ENCODE results near the gene IGFL3. TPM values are rescaled to one million over a fixed set of nuclear protein-coding genes. Genes with fewer than 3 reads are reported as not detected.

The IGFL3 gene
- polyA plus RNA-seq, 1 of the 3 experiments (the other 2 are of a cell fraction): not detected

GRCh38 chr19:46113726-46114125 is 10.8 kb downstream of the IGFL3 start:
- ChIA-PET POLR2A (no interaction called here), CTCF (interaction anchor here (3.0 kb wide), 1 partner anchor 76 kb away, joined by 7 read pairs; no protein-coding TSS in a partner anchor)
- Histone ChIP-seq H3K79me2 (ENCODE audit: insufficient read depth) (no peaks in the 10 kb centered on the region), H3K4me3 (ENCODE audit: low read depth in 2 of 2, low read length in 1 of 2) (no peak overlapping the region), H3K27me3 (ENCODE audit: insufficient read depth) (no peaks in the 10 kb centered on the region), H3K4me2 (no peak overlapping the region), H3K9me2 (no peaks in the 10 kb centered on the region), H3K36me3 (replicated peaks in 1 of 2; ENCODE audit: control insufficient read depth in 1 of 2, insufficient read depth in 2 of 2, low read length in 1 of 2) (no peaks in the 10 kb centered on the region), H3K9ac (no peak overlapping the region), H3K27ac (ENCODE audit: low read depth in 2 of 2, low read length in 1 of 2) (no peak overlapping the region), H4K20me1 (ENCODE audit: insufficient read depth) (no peaks in the 10 kb centered on the region), H3K9me3 (no peaks in the 10 kb centered on the region), H3F3A (replicated peaks; ENCODE audit: insufficient read depth) (peaks cover 7% of the 10 kb centered on the region), H3K4me1 (ENCODE audit: control insufficient read depth in 1 of 2, insufficient read depth in 2 of 2, low read depth in 1 of 2, low read length in 1 of 2) (0 out of 4 replicates have a peak, but pooled peaks cover 0 to 5% of the 10 kb centered on the region in 2 experiments), H2AFZ (ENCODE audit: low read depth) (no peak overlapping the region)
- no peak for TF ChIP-seq REST (IDR thresholded peaks at IDR 0.05; ENCODE audit: low read depth, low read length)
- no peak for TF ChIP-seq MAX (IDR thresholded peaks at IDR 0.05; ENCODE audit: low read depth)
- no peak for TF ChIP-seq CHD2 (IDR thresholded peaks at IDR 0.05; ENCODE audit: low read length, partially characterized antibody)
- no peak for TF ChIP-seq SIN3A (IDR thresholded peaks at IDR 0.05; ENCODE audit: borderline replicate concordance, low read depth, low read length)
- TF ChIP-seq SMC3 (IDR thresholded peaks at IDR 0.05; ENCODE audit: low read depth, low read length): no peak
- no peak for TF ChIP-seq EP300 (IDR thresholded peaks at IDR 0.05; ENCODE audit: borderline replicate concordance in 1 of 2, low read depth in 1 of 2, low read length in 1 of 2)
- no peak for TF ChIP-seq NRF1 (IDR thresholded peaks at IDR 0.05; ENCODE audit: low read depth, low read length)
- no peak for TF ChIP-seq USF2 (IDR thresholded peaks at IDR 0.05; ENCODE audit: borderline replicate concordance, low read depth, low read length)
- TF ChIP-seq FOSL2 (IDR thresholded peaks at IDR 0.05; ENCODE audit: borderline replicate concordance, low read depth): no peak
- TF ChIP-seq EZH2phosphoT487 (IDR thresholded peaks at IDR 0.05; ENCODE audit: borderline replicate concordance, low read depth): no peak
- TF ChIP-seq YY1 (IDR thresholded peaks at IDR 0.05; ENCODE audit: low read depth): no peak
- no peak for TF ChIP-seq POLR2AphosphoS5 (IDR thresholded peaks at IDR 0.05; ENCODE audit: low read depth, low read length)
- no peak for TF ChIP-seq TAF1 (IDR thresholded peaks at IDR 0.05; ENCODE audit: borderline replicate concordance, low read depth, low read length)
- TF ChIP-seq NFIC (IDR thresholded peaks at IDR 0.05; ENCODE audit: borderline replicate concordance): no peak
- no peak for TF ChIP-seq TEAD4 (IDR thresholded peaks at IDR 0.05; ENCODE audit: borderline replicate concordance, insufficient read depth)
- no peak for TF ChIP-seq RXRA (IDR thresholded peaks at IDR 0.05; ENCODE audit: borderline replicate concordance, low read depth)
- no peak for TF ChIP-seq USF1 (IDR thresholded peaks at IDR 0.05; ENCODE audit: borderline replicate concordance, low read depth)
- TF ChIP-seq ELF1 (IDR thresholded peaks at IDR 0.05): no peak
- DNase-seq: no peak
- 5% methylated on average over 1 of the region's 1 CpG for WGBS (ENCODE audit: low lambda C conversion rate)

Data from SK-N-SH (cell line).